Retinal pigment epithelial cell (primary cell): Measurements from ENCODE around the gene HSPB1.

ENCODE experiments used
- DNase-seq: peaks from one replicate; pipeline ENCODE4 v3.0.0-alpha.2; 2010; ENCODE audit warnings: low read depth
- H3K4me3 ChIP-seq: 2 replicates; pipeline ENCODE4 v1.5.1; 2011; ENCODE audit warnings: mild to moderate bottlenecking, low read length, control low read depth, moderate library complexity
- CTCF ChIP-seq: conservative IDR thresholded peaks from 2 replicates; pipeline ENCODE4 v1.5.1; 2011; ENCODE audit warnings: low read depth, low read length, control low read depth, inconsistent platforms

The HSPB1 gene

GRCh38 chr7:76272142-76272541 lies 30.3 kb upstream of the HSPB1 start:
- H3K4me3 ChIP-seq, result no peak overlapping the region
- DNase-seq, result no peak
- TF ChIP-seq CTCF, result no peak

- TF ChIP-seq CTCF, result no peak
- no peak overlapping the region for H3K4me3 ChIP-seq
- no peak for DNase-seq
Observed at GRCh38 chr7:76272851-76273497, 29.5 kb upstream of the HSPB1 start.

GRCh38 chr7:76273503-76273902 lies 29.0 kb upstream of the HSPB1 start:
- no peak overlapping the region for H3K4me3 ChIP-seq
- TF ChIP-seq CTCF, result no peak
- no peak for DNase-seq

GRCh38 chr7:76278540-76278939 lies 23.9 kb upstream of the HSPB1 start:
- DNase-seq, result no peak
- H3K4me3 ChIP-seq, result no peak overlapping the region
- TF ChIP-seq CTCF, result no peak

DNA sequence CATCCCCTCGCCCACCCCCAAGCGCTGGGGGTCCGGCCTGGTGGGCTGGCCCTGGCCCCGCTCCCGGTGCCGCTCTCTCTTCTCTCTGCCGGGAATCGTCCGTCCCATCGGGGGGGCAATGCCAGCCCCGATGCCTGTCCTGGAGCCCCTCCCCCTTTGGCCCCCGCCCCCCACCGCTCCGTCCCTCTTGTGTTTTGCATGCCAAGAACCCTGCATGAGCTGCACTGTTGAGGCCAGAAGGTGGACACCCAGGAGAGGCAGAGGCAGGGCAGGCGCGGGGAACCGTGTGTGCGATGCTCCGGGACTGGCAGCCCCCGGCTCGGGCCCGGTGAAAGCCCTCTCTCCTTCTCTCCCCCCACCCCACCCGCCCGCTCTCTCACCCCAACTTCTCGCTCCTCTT lies 22.1 kb upstream of the HSPB1 start:
- H3K4me3 ChIP-seq, result no peak overlapping the region
- no peak for DNase-seq
- no peak for TF ChIP-seq CTCF

DNA sequence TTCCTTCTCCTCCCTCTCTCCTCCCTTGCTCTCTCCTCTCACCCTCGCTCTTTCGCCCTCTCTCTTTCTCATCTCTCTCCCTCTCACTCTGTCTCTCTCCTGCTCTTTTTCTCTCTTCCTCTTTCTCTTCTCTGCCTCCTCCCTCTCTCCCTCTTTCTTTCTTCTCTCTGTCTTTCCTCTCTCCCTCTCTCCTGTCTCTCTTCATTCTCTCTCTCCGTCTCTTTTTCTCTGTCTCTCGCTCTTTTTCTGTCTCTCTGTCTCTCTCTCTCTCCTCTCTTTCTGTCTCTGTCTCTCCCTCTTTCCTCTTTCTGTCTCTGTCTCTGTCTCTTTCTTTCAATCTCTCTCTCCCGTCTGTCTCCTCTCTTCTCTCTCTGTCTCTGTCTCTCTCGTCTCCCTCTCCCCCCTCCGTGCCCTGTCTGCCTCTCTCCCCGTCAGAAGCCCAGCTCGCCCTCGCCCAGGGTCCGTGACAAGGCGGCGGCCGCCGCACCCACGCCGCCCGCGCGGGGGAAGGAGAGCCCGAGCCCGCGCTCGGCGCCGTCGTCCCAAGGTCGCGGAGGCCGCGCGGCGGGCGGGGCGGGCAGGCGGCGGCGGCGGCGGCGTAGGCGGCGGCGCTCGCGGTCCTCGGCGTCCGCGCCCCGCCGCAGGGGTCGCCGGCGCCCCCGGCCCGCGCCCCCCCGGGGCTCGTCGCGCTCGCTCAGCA lies 21.3 kb upstream of the HSPB1 start:
- no peak for DNase-seq

More for the DNA sequence above, 21.3 kb upstream of the HSPB1 start:
- TF ChIP-seq CTCF, result no peak
- no peak overlapping the region for H3K4me3 ChIP-seq
